Urinary bladder (tissue), 4 donors: ENCODE results near the gene VPS39. TPM values are rescaled to one million over a fixed set of nuclear protein-coding genes. Genes with fewer than 3 reads are reported as not detected.

ENCODE experiments used
- DNase-seq: peaks from one replicate; pipeline ENCODE4 v3.0.0-alpha.2; 2015; ENCODE audit errors: extremely low spot score
- H3K27ac ChIP-seq: one replicate; pipeline ENCODE4 v1.5.1; 2013; ENCODE audit warnings: low read depth, mild to moderate bottlenecking, moderate library complexity
- H3K36me3 ChIP-seq: one replicate; pipeline ENCODE4 v1.6.1; 2013; ENCODE audit warnings: mild to moderate bottlenecking, moderate library complexity; ENCODE audit not compliant: insufficient read depth
- H3K4me1 ChIP-seq: one replicate; pipeline ENCODE4 v1.6.1; 2013; ENCODE audit warnings: mild to moderate bottlenecking, moderate library complexity; ENCODE audit not compliant: insufficient read depth
- H3K4me3 ChIP-seq: one replicate; pipeline ENCODE4 v1.5.1; 2013; ENCODE audit warnings: low read depth, low read length
- WGBS: extraction: QIAGEN DNeasy Blood & Tissue Kit; methylation state at CpG from one replicate; pipeline ENCODE4 v1.1.7; 2013; 5-methylcytosine and 5-hydroxymethylcytosine counted together
- polyA plus RNA-seq: library from polyadenylated mRNA; stranded (reverse); fragments of 200-250 nt; gene quantifications from one replicate; pipeline ENCODE4 v1.2.3, GENCODE V29; 2013
- total RNA-seq: library from RNA; depleted of rRNA; stranded (reverse); fragments of >200 nt; gene quantifications from one replicate; pipeline ENCODE4 v1.2.3, GENCODE V29; 2014
- donor health status: healthy with polysubstance abuse.
- donor health status: healthy.

VPS39 gene
- total and polyA plus RNA-seq, 2 donors: 43.8 to 57.3 TPM

GRCh38 chr15:42160136-42160535 lies 48.0 kb downstream of the VPS39 start:
- WGBS: 83% methylated on average over 7 of the region's 7 CpGs
- no peaks in the 10 kb centered on the region for H3K4me1 ChIP-seq
- peaks cover 7% of the 10 kb centered on the region for H3K36me3 ChIP-seq
- no peak overlapping the region for H3K4me3 ChIP-seq
- DNase-seq: no peak
- no peak overlapping the region for H3K27ac ChIP-seq

GRCh38 chr15:42159381-42160015 lies 48.6 kb downstream of the VPS39 start:
- Histone ChIP-seq H3K27ac (no peak overlapping the region), H3K4me1 (no peaks in the 10 kb centered on the region), H3K36me3 (peaks cover 7% of the 10 kb centered on the region), H3K4me3 (no peak overlapping the region)
- 90% methylated on average over 18 of the region's 18 CpGs for WGBS
- DNase-seq: no peak

GRCh38 chr15:42158941-42159340 lies 49.2 kb downstream of the VPS39 start:
- DNase-seq: no peak
- WGBS: 91% methylated on average over 10 of the region's 10 CpGs
- Histone ChIP-seq H3K27ac (no peak overlapping the region), H3K36me3 (peaks cover 7% of the 10 kb centered on the region), H3K4me3 (no peak overlapping the region), H3K4me1 (no peaks in the 10 kb centered on the region)

- DNase-seq: no peak
- 76% methylated on average over 8 of the region's 8 CpGs for whole genome bisulfite sequencing
- H3K4me3 ChIP-seq: no peak overlapping the region
- peaks cover 7% of the 10 kb centered on the region for H3K36me3 ChIP-seq
- no peak overlapping the region for H3K27ac ChIP-seq
- H3K4me1 ChIP-seq: no peaks in the 10 kb centered on the region
Observed at GRCh38 chr15:42157981-42158765, 49.9 kb downstream of the VPS39 start.

- H3K4me1 ChIP-seq: peaks cover 1% of the 10 kb centered on the region
- no peak overlapping the region for H3K4me3 ChIP-seq
- DNase-seq: no peak
- H3K36me3 ChIP-seq: peaks cover 7% of the 10 kb centered on the region
- 97% methylated on average over 8 of the region's 8 CpGs for WGBS
- H3K27ac ChIP-seq: no peak overlapping the region
Observed at GRCh38 chr15:42157381-42157780, 50.7 kb downstream of the VPS39 start.

- no peak for DNase-seq
- H3K4me3 ChIP-seq: no peak within 1 kb of the TSS
- peaks cover 2% of the 10 kb centered on the region for H3K36me3 ChIP-seq
- peaks cover 1% of the 10 kb centered on the region for H3K4me1 ChIP-seq
- WGBS: 64% methylated on average over 8 of the region's 8 CpGs
- H3K27ac ChIP-seq: no peak within 1 kb of the TSS
Observed at GRCh38 chr15:42156243-42156922, 51.7 kb downstream of the VPS39 start, which contains the start of gene PLA2G4F. Gene PLA2G4F (minus strand): TSS chr15:42156636. CDS start chr15:42156549, 87 bp downstream.

GRCh38 chr15:42155546-42156242 lies 52.4 kb downstream of the VPS39 start:
- DNase-seq: no peak
- Histone ChIP-seq H3K27ac (no peak overlapping the region), H3K4me3 (no peak overlapping the region), H3K36me3 (peaks cover 2% of the 10 kb centered on the region), H3K4me1 (peaks cover 1% of the 10 kb centered on the region)
- WGBS: 58% methylated on average over 27 of the region's 27 CpGs

- DNase-seq: no peak
- Histone ChIP-seq H3K36me3 (no peaks in the 10 kb centered on the region), H3K4me1 (peaks cover 1% of the 10 kb centered on the region), H3K27ac (no peak overlapping the region), H3K4me3 (no peak overlapping the region)
- WGBS: 93% methylated on average over 14 of the region's 14 CpGs
Observed at GRCh38 chr15:42154956-42155355, 53.1 kb downstream of the VPS39 start.

GRCh38 chr15:42154212-42154941 lies 53.7 kb downstream of the VPS39 start:
- Histone ChIP-seq H3K36me3 (no peaks in the 10 kb centered on the region), H3K4me3 (no peak overlapping the region), H3K27ac (no peak overlapping the region), H3K4me1 (peaks cover 1% of the 10 kb centered on the region)
- no peak for DNase-seq
- WGBS: 76% methylated on average over 16 of the region's 16 CpGs

GRCh38 chr15:42153874-42154211 lies 54.3 kb downstream of the VPS39 start:
- WGBS: 89% methylated on average over 4 of the region's 4 CpGs
- Histone ChIP-seq H3K4me3 (no peak overlapping the region), H3K27ac (no peak overlapping the region), H3K36me3 (no peaks in the 10 kb centered on the region), H3K4me1 (peaks cover 1% of the 10 kb centered on the region)
- DNase-seq: no peak

GRCh38 chr15:42152921-42153698 lies 55.0 kb downstream of the VPS39 start:
- Histone ChIP-seq H3K4me3 (no peak overlapping the region), H3K36me3 (no peaks in the 10 kb centered on the region), H3K4me1 (peaks cover 1% of the 10 kb centered on the region), H3K27ac (no peak overlapping the region)
- 89% methylated on average over 11 of the region's 11 CpGs for WGBS
- DNase-seq: no peak

- no peak overlapping the region for H3K4me3 ChIP-seq
- peaks cover 1% of the 10 kb centered on the region for H3K4me1 ChIP-seq
- 85% methylated on average over 14 of the region's 14 CpGs for WGBS
- H3K27ac ChIP-seq: no peak overlapping the region
- no peak for DNase-seq
- H3K36me3 ChIP-seq: no peaks in the 10 kb centered on the region
Observed at GRCh38 chr15:42152196-42152920, 55.7 kb downstream of the VPS39 start.
